ENCODE data around the gene BRD3OS. TPM values are rescaled to one million over a fixed set of nuclear protein-coding genes. Genes with fewer than 3 reads are reported as not detected.
A peak's percentile ranks its signal among the peaks of the same experiment; 100 is the strongest.

The BRD3OS gene
- total and polyA plus RNA-seq, 2 of the 13 experiments (the other 11 are each of a cell fraction or from before 2014, with no cell fraction given), result 4.9 to 5.7 TPM

- TF ChIP-seq ZNF280D (CRISPR knock-in tag; IDR thresholded peaks at IDR 0.05), result peak; percentile 46; the same call in 1 of the 2 replicates
- no peak for TF ChIP-seq HBP1 (CRISPR knock-in tag; IDR thresholded peaks at IDR 0.05; ENCODE audit: low read depth)
- TF ChIP-seq REL (CRISPR knock-in tag; conservative IDR thresholded peaks at IDR 0.05), result no peak
- no peak for TF ChIP-seq FOXK2 (IDR thresholded peaks at IDR 0.05)
- TF ChIP-seq CSRNP2 (CRISPR knock-in tag; conservative IDR thresholded peaks at IDR 0.05; ENCODE audit: low read depth), result no peak
- no peak for TF ChIP-seq ZMYM2 (CRISPR knock-in tag; IDR thresholded peaks at IDR 0.05)
- TF ChIP-seq TEAD3 (CRISPR knock-in tag; optimal IDR thresholded peaks at IDR 0.05; ENCODE audit: borderline replicate concordance), result no peak
- TF ChIP-seq KDM1A (CRISPR knock-in tag; IDR thresholded peaks at IDR 0.05), result no peak
- no peak for TF ChIP-seq ZNF83 (CRISPR knock-in tag; IDR thresholded peaks at IDR 0.05; ENCODE audit: borderline replicate concordance)
- TF ChIP-seq GPN1 (CRISPR knock-in tag; IDR thresholded peaks at IDR 0.05; ENCODE audit: borderline replicate concordance), result no peak
- no peak for TF ChIP-seq ZNF570 (CRISPR knock-in tag; IDR thresholded peaks at IDR 0.05; ENCODE audit: borderline replicate concordance)
- no peak for TF ChIP-seq GTF2F1 (IDR thresholded peaks at IDR 0.05; ENCODE audit: low read length)
- TF ChIP-seq ZNF646 (CRISPR knock-in tag; IDR thresholded peaks at IDR 0.05), result no peak
- TF ChIP-seq ZNF878 (CRISPR knock-in tag; IDR thresholded peaks at IDR 0.05), result no peak
Observed at GRCh38 chr9:134010310-134011173, 14.7 kb upstream of the BRD3OS start (continued).
